Breast epithelium (tissue), 3 donors: ENCODE results near the gene MSL3B.

Source experiments
- CTCF ChIP-seq, 3 donors: fragments of 450-650 bp; IDR thresholded peaks; one replicate each; pipeline ENCODE4 v1.5.1; 2016 to 2017; ENCODE audit warnings: antibody characterized with exemption in 3 of 3, mild to moderate bottlenecking in 3 of 3, moderate library complexity in 3 of 3
- POLR2A ChIP-seq: fragments of 450-650 bp; IDR thresholded peaks from one replicate; pipeline ENCODE4 v1.6.1; 2016; ENCODE audit warnings: antibody characterized with exemption, mild to moderate bottlenecking, moderate library complexity

- TF ChIP-seq CTCF (IDR thresholded peaks at IDR 0.05) (no peak), POLR2A (no peak)
Measured at GRCh38 chr2:233818639-233819621, 49.3 kb downstream of the MSL3B start.
